Mucosa of descending colon (tissue), 3 donors: ENCODE data around the gene TALDO1. TPM values are rescaled to one million over a fixed set of nuclear protein-coding genes. Genes with fewer than 3 reads are reported as not detected.

Source experiments
- ATAC-seq: fragments of 200-7000 bp; cut with Tn5 transposase; one replicate; pipeline ENCODE4 v1.9.1; 2020; ENCODE audit warnings: mild to moderate bottlenecking, moderate library complexity
- DNase-seq, 3 donors: peaks; one replicate each; pipeline ENCODE4 v3.0.0-alpha.2; 2020
- H3K36me3 ChIP-seq: fragments of 200-600 bp; one replicate; pipeline ENCODE4 v1.8.0; 2021; ENCODE audit warnings: low read depth, mild to moderate bottlenecking
- H3K4me1 ChIP-seq: fragments of 200-600 bp; one replicate; pipeline ENCODE4 v1.8.0; 2021; ENCODE audit warnings: low read depth, mild to moderate bottlenecking
- H3K4me3 ChIP-seq: fragments of 200-600 bp; one replicate; pipeline ENCODE4 v1.8.0; 2021; ENCODE audit warnings: mild to moderate bottlenecking
- H3K9me3 ChIP-seq: fragments of 200-600 bp; one replicate; pipeline ENCODE4 v1.8.0; 2021; ENCODE audit warnings: mild to moderate bottlenecking
- CTCF ChIP-seq: fragments of 200-600 bp; IDR thresholded peaks from one replicate; pipeline ENCODE4 v1.8.0; 2022; ENCODE audit warnings: antibody characterized with exemption, mild to moderate bottlenecking
- intact Hi-C, 2 donors: fragments of 100-400 bp; cut with DNase I in 1 of 2; cut with micrococcal nuclease in 1 of 2; formaldehyde crosslinking; loops; one replicate each; pipeline versions ENCODE4 v1.11.0 to v1.11.1; 2022; cut with DNase I, micrococcal nuclease
- total RNA-seq, 3 donors: library from RNA; stranded (reverse); fragmentation: NEBNext Ultra II Directional in 2 of 3; extraction: Animal tissue kit (Norgen Biotek cat#: 25700) in 2 of 3; gene quantifications; one replicate each; pipeline versions ENCODE4 v1.2.1 to v1.2.4, GENCODE V29; 2021 to 2023
- donor health status: DM: no; HTN: no; CAD: no; lungs with moderate emphysema.
- donor health status: DM: no; HTN: no; CAD: no.
- donor health status: DM: no; HTN: yes; CAD: no.

Gene TALDO1
- total RNA-seq, 3 donors from 2014 or later: 101 to 158 (median 128) TPM

DNA sequence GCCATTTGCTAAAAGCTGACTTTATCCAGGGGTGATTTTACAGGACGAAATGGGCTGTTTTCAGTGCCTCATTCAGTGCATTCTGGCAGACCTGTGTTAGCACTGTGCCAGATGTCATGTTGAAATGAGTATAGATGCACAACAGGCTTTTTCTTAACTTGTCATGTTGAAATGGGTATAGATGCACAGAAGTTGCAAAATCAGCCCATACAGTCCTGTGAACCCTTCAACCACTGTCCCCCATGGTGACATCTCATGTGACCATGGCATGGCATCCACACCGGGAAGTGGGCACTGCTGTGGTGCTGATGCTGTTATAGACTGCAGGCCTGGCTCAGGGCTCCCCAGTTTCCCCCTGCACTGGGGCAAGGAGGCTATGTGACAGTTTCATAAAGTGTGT is 2.5 kb downstream of the TALDO1 start:
- Histone ChIP-seq H3K36me3 (no peaks in the 10 kb centered on the region), H3K9me3 (no peaks in the 10 kb centered on the region), H3K4me1 (peaks cover 22% of the 10 kb centered on the region), H3K4me3 (no peak overlapping the region)
- DNase-seq: no peak
- TF ChIP-seq CTCF: no peak
- intact Hi-C loops: no loop called here
- ATAC-seq: no peak

- intact Hi-C loops: no loop called here
- Histone ChIP-seq H3K36me3 (peaks cover 6% of the 10 kb centered on the region), H3K4me1 (peaks cover 9% of the 10 kb centered on the region), H3K4me3 (no peak overlapping the region), H3K9me3 (no peaks in the 10 kb centered on the region)
- no peak for DNase-seq
- ATAC-seq: no peak
- TF ChIP-seq CTCF: no peak
Observed at GRCh38 chr11:760236-760635, 13.0 kb downstream of the TALDO1 start.

GRCh38 chr11:761526-762108 is 14.4 kb downstream of the TALDO1 start:
- DNase-seq (no peak), ATAC-seq (no peak)
- Histone ChIP-seq H3K4me1 (peaks cover 9% of the 10 kb centered on the region), H3K36me3 (peaks cover 6% of the 10 kb centered on the region), H3K9me3 (no peaks in the 10 kb centered on the region), H3K4me3 (no peak overlapping the region)
- intact Hi-C loops: no loop called here
- no peak for TF ChIP-seq CTCF

- peak; percentile 71 for ATAC-seq
Observed at GRCh38 chr11:762421-763072, 15.3 kb downstream of the TALDO1 start.

GRCh38 chr11:763073-763463 is 15.8 kb downstream of the TALDO1 start:
- DNase-seq: peak; percentile 71 to 82 (median 71)
- Histone ChIP-seq H3K9me3 (no peaks in the 10 kb centered on the region), H3K4me1 (peaks cover 9% of the 10 kb centered on the region), H3K36me3 (peaks cover 6% of the 10 kb centered on the region), H3K4me3 (no peak overlapping the region)
- intact Hi-C loops: no loop called here
- TF ChIP-seq CTCF: no peak
- peak; percentile 80 for ATAC-seq

More at GRCh38 chr11:762421-763072, 15.3 kb downstream of the TALDO1 start:
- Histone ChIP-seq H3K4me1 (peaks cover 9% of the 10 kb centered on the region), H3K9me3 (no peaks in the 10 kb centered on the region), H3K4me3 (no peak overlapping the region), H3K36me3 (peaks cover 6% of the 10 kb centered on the region)
- no peak for TF ChIP-seq CTCF
- intact Hi-C loops: no loop called here
- peak; percentile 51 to 65 (median 61) for DNase-seq
